Activated T-cell treated with anti-CD3 and anti-CD28 coated beads, Interleukin-2, amount 50 U/mL, for 24 hours (primary cell): ENCODE data around the gene FIG4.
A peak's percentile ranks its signal among the peaks of the same experiment; 100 is the strongest.
"Not testable (repeated sequence)": the region's sequence is repeated elsewhere in the genome, so short reads cannot be mapped to it uniquely, and the experiment has no call there.

Source experiments
- DNase-seq: peaks from one replicate; pipeline ENCODE4 v3.0.0-alpha.2; 2020
- H3K27ac Mint-ChIP-seq: 2 replicates; pipeline ENCODE4 v1.8.0; 2020; ENCODE audit warnings: mild to moderate bottlenecking, mixed read lengths
- H3K27me3 Mint-ChIP-seq: 2 replicates; pipeline ENCODE4 v1.8.0; 2020; ENCODE audit warnings: mixed read lengths
- H3K36me3 Mint-ChIP-seq: 2 replicates; pipeline ENCODE4 v1.8.0; 2020; ENCODE audit warnings: low read depth, mixed read lengths
- H3K4me1 Mint-ChIP-seq: 2 replicates; pipeline ENCODE4 v1.8.0; 2020; ENCODE audit warnings: low read depth, mixed read lengths
- H3K4me3 Mint-ChIP-seq: 2 replicates; pipeline ENCODE4 v1.8.0; 2020; ENCODE audit warnings: mild to moderate bottlenecking, moderate library complexity, mixed read lengths
- H3K9me3 Mint-ChIP-seq: 2 replicates; pipeline ENCODE4 v1.8.0; 2020; ENCODE audit warnings: mixed read lengths

Gene FIG4

DNA sequence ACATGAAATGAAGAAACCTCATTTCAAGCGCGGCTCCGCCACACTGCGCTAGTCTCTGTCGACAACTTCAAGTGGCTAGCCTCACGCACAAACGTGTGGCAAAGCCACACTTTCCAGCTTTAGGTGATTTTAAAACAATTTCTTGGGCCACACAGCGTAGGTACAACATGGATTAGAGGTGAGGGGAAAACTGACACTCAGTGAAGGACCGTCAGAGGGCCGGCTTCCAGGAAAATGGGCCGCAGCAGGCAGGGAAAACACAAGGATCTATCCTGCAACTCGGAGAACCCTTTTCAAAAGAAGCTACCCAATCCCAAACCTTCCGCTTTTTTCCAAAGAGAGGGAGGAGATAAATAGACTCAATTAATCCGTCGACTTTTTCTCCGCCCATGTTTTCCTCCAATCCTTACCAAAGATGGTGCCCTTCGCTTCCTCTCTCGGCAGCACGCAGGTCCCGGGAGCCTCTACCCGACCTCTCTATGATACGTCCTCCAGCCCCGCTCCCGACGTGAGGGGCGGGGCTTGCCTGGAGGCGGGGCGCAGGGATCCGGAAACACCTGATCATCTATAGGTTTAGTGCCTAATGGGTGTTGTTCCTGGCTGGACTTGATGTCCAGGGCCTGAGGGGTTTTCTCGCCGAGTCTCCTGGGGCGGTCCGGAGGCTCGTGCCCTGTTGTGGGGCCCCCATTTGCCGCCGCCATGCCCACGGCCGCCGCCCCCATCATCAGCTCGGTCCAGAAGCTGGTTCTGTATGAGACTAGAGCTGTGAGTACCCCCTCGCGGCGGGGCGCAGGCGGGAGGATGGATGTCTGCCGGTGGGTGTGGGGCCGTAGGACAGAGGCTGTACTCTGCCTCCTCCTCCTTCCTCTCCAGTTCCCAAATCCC lies at the start of gene FIG4, which contains the start of gene AK9:
FIG4 (plus strand) TSS at position 560 of the 885 bp plus-strand sequence; CDS start at position 700, 140 bp downstream.
AK9 (minus strand) TSS at position 466 of the 885 bp plus-strand sequence. CDS start 15,457 bp downstream, outside the sequence.
- Mint-ChIP-seq H3K27ac (peak within 1 kb of the TSS; percentile 94), H3K9me3 (no peaks in the 10 kb centered on the region), H3K4me3 (peak within 1 kb of the TSS; percentile 89), H3K4me1 (peaks cover 41% of the 10 kb centered on the region), H3K36me3 (peaks cover 14% of the 10 kb centered on the region), H3K27me3 (no peaks in the 10 kb centered on the region)
- DNase-seq, result peak; percentile 95

DNA sequence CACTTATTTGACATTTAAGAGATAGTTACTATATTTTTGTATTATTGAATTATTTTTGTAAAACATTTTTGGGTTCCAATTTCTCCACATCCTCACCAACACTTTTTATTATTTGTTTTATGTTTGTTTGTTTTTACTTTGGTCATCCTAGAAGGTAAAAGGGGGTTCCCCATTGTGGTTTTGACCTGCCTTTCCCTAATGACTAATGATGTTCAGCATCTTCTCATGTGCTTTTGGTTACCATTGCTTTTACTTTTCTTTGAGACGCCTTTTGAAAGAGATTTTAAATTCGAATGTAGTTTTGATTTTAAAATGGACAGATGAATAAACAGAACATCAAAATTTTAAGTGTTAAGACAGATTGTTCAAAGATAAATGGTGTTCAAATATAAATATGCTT lies 47.0 kb upstream of the FIG4 start:
- no peak for DNase-seq
- H3K4me1 Mint-ChIP-seq, result no peaks in the 10 kb centered on the region
- no peaks in the 10 kb centered on the region for H3K27me3 Mint-ChIP-seq
- H3K27ac Mint-ChIP-seq, result no peak overlapping the region
- no peaks in the 10 kb centered on the region for H3K9me3 Mint-ChIP-seq
- H3K36me3 Mint-ChIP-seq, result peaks cover 47% of the 10 kb centered on the region
- no peak overlapping the region for H3K4me3 Mint-ChIP-seq

DNA sequence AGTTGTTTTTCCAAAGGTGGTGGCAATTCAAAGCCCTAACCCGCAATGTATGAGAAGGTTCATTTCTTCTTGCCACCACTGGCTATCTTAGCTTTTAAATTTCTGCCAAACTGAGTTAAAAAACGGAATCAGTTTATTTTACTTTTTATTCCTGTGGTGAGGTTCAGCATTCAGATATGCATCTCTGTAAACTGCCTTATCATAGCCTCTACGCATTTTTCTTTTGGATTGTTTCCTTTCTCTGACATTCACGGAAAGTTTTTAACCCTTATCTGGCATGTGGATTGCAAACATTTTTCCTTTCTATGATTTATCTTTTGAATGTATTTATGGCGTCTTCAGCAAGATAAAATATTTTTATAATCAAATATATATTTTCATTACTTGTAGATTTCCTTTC lies 37.8 kb upstream of the FIG4 start:
- H3K27me3 Mint-ChIP-seq, result no peaks in the 10 kb centered on the region
- no peaks in the 10 kb centered on the region for H3K4me1 Mint-ChIP-seq
- H3K9me3 Mint-ChIP-seq, result peaks cover 1% of the 10 kb centered on the region
- peaks cover 16% of the 10 kb centered on the region for H3K36me3 Mint-ChIP-seq
- DNase-seq, result no peak
- H3K27ac Mint-ChIP-seq, result no peak overlapping the region
- no peak overlapping the region for H3K4me3 Mint-ChIP-seq

DNA sequence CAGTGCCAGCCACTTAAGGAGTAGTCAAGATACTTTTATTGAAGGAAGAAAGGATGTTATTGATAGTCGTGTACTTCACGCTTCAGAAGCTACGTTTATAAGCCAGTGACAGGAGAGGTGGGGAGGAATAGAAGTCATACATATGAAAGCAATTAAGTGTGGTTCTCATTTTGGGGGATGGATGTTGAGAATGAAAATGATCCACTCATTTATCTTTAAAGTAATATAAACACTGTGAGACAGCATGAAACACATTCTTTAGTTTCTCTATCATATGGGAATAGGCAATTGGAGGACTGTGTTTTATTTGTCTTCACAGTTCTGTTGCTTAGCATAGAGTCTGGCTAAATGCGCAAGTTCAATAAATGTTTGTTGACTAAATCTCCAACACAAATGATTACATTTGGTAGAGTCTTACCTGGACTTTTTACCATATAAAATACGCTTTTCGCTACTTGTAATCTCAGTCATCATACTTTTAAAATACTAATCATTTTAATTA lies 35.3 kb upstream of the FIG4 start:
- Mint-ChIP-seq H3K36me3 (peaks cover 10% of the 10 kb centered on the region), H3K4me3 (no peak overlapping the region), H3K27me3 (no peaks in the 10 kb centered on the region), H3K9me3 (no peaks in the 10 kb centered on the region), H3K27ac (no peak overlapping the region), H3K4me1 (peaks cover 7% of the 10 kb centered on the region)
- DNase-seq, result no peak

DNA sequence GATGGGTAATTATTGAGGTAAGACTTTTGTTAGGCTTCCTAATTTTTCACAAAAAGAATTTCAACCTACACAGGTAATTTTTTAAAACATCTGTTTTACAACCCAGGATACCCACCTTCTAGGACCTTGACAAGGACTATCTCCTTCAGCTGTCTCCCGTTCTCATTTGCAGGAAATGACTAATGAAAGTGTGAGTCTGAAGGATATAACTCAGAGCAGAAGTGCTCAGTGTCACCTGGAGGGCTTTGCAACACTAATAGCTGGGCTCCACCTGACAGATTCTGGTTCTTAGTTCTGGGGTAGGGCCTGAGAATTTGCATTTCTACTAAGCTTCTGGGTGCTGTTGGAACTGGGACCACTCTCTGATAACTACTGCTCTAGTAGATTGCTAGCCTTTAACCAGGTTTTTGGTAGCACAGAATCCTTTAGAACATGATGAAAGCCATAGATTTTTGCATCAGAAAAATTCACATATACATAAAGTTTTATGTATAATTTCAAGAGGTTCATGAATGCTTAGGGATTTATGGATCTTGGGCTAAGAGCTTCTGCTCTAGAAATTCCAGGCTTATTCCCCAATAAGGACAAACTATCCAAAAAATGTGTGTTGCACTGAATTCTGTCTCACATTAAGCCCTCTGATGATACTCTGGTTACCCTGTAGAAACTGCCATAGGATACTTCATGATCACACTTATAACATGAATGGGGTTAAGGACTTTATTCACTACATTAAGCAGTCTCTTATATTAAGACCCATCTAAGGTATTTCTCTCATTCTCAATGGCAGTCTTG lies 30.4 kb upstream of the FIG4 start:
- no peak for DNase-seq
- H3K4me1 Mint-ChIP-seq, result peaks cover 7% of the 10 kb centered on the region
- H3K27me3 Mint-ChIP-seq, result no peaks in the 10 kb centered on the region
- no peaks in the 10 kb centered on the region for H3K9me3 Mint-ChIP-seq
- H3K27ac Mint-ChIP-seq, result no peak overlapping the region
- H3K4me3 Mint-ChIP-seq, result no peak overlapping the region
- H3K36me3 Mint-ChIP-seq, result peaks cover 7% of the 10 kb centered on the region

DNA sequence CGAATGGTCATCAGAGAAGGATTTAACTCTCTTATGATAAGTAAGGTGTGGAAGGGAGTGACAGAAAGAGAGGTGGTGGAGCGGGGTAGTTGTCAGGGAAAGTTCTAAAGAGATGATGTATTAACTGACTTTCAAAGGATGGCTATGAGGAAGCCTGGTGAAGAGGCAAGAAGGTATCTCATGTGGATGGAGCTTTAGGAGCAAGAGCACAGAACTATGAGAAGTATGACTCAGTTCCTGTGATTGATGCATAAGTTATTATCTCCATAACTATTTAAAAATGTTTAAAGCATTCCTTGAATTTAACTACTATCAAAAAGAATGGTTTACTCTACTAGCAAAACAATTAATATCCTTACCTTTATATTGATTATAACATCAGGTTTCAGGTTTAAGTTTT lies 28.9 kb upstream of the FIG4 start:
- Mint-ChIP-seq H3K36me3 (peaks cover 3% of the 10 kb centered on the region), H3K9me3 (no peaks in the 10 kb centered on the region), H3K27me3 (no peaks in the 10 kb centered on the region), H3K4me1 (peaks cover 7% of the 10 kb centered on the region), H3K27ac (no peak overlapping the region), H3K4me3 (no peak overlapping the region)
- DNase-seq, result no peak

DNA sequence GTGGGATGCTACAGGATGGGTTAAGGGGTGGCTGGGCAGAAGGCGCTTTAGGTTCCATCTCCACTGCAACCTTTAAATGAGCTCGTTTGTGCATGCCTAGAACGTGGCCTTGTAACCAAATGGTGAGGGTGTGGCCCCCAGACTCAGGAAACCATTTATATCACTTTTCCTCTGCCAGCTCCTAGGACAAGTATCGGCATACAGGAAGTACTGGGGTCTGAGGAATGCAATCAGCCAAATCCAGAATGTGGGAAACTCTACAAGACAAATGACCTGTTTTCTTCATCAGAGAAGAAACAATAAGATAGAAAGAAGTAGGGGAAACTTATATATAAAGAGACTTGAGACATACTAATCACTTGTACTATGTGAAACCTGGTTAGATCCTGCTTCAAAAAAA lies 21.3 kb upstream of the FIG4 start:
- no peak for DNase-seq
- Mint-ChIP-seq H3K27me3 (no peaks in the 10 kb centered on the region), H3K4me3 (no peak overlapping the region), H3K36me3 (peaks cover 22% of the 10 kb centered on the region), H3K27ac (no peak overlapping the region), H3K9me3 (no peaks in the 10 kb centered on the region), H3K4me1 (no peaks in the 10 kb centered on the region)

DNA sequence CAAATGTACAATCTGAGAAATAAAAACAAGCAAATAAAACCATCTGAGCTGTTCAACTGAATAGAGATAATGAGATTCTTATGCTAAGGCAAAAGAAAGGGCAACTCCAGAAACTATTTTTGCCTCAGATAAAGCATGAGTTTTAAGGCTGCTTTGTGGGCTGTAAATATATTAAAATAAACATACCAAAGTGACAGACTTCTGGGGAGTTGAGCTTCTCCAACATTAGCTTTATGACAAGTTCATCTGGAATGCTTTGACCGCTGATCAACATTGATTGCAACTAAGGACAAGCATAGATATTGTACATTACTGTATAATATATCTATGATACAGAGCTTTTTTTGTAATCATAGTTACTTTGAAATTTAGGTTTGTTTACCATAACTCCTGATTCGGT lies 19.4 kb upstream of the FIG4 start:
- no peak for DNase-seq
- Mint-ChIP-seq H3K9me3 (no peaks in the 10 kb centered on the region), H3K36me3 (peaks cover 24% of the 10 kb centered on the region), H3K27me3 (no peaks in the 10 kb centered on the region), H3K27ac (no peak overlapping the region), H3K4me3 (no peak overlapping the region), H3K4me1 (no peaks in the 10 kb centered on the region)

DNA sequence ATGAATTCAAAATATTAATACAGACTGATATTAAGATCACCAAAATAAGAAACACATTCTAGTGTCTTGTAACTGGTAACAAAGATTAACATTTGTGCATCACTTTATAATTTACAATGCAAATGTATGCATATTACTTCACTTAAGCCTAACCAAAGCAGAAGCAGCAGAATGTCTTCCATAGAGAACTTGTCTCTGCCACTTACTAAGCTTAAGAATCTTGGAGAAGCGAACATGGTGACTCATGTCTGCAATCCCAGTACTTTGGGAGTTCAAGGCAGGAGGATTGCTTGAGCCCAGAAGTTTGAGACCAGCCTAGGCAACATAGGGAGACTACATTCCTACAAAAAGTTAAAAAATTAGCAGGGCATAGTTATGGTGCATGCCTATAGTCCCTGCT lies 18.9 kb upstream of the FIG4 start:
- Mint-ChIP-seq H3K27ac (no peak overlapping the region), H3K9me3 (no peaks in the 10 kb centered on the region), H3K27me3 (no peaks in the 10 kb centered on the region), H3K4me1 (no peaks in the 10 kb centered on the region), H3K4me3 (no peak overlapping the region), H3K36me3 (peaks cover 24% of the 10 kb centered on the region)
- DNase-seq, result no peak

DNA sequence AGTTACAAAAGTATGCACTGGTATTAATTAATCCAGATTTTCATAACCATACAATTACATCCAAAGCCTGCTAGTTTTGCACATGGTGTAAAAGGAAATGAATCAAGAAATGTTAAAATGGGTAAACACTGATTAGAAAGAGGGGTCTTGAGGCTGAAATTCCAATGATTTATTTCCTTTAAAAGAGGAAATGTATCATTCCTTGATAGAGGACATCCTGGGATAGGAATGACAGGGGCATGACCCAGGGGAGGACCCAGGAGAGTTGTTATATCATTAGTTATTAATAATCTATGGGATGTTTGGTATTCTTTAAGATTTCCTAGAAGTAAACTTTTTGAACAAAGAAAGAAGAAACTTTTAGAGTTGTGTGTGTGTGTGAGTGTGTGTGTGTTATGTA lies 18.3 kb upstream of the FIG4 start:
- Mint-ChIP-seq H3K4me3 (no peak overlapping the region), H3K27ac (no peak overlapping the region), H3K36me3 (peaks cover 24% of the 10 kb centered on the region), H3K4me1 (no peaks in the 10 kb centered on the region), H3K27me3 (no peaks in the 10 kb centered on the region), H3K9me3 (no peaks in the 10 kb centered on the region)
- no peak for DNase-seq

DNA sequence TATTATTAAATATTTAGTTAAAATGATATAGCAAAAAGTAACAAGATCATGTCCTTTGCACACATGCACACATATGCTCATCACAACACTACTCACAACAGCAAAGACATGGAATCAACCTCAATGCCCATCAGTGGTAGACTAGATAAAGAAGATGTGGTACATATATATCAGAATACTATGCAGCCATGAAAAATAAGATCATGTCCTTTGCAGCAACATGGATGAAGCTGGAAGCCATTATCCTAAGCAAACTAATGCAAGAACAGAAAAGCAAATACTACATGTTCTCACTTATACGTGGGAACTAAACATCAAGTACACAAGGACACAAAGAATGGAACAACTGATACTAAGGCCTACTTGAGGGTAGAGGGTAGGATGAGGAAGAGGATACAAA lies 14.4 kb upstream of the FIG4 start:
- H3K27ac Mint-ChIP-seq, result no peak overlapping the region
- H3K4me3 Mint-ChIP-seq, result no peak overlapping the region

DNA sequence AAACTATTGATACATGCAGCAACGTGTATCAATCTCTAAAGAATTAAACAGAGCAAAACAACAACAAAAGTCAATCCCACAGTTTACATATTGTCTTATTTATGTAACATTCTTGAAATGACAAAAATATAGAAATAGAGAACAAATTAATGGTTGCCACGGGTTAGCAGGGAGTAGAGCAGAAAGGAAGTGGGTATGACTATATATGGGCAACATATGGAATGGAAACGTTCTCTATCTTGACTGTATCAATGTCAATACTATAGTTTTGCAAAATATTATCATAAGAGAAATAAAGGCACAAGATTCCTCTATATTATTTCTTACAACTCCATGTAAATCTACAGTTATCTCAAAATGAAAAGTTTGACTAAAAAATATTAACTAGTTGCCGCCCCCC lies 12.9 kb upstream of the FIG4 start:
- Mint-ChIP-seq H3K36me3 (peaks cover 4% of the 10 kb centered on the region), H3K4me1 (peaks cover 16% of the 10 kb centered on the region), H3K4me3 (no peak overlapping the region), H3K27ac (no peak overlapping the region), H3K9me3 (no peaks in the 10 kb centered on the region), H3K27me3 (no peaks in the 10 kb centered on the region)
- no peak for DNase-seq

More for the DNA sequence above, 14.4 kb upstream of the FIG4 start:
- Mint-ChIP-seq H3K36me3 (peaks cover 4% of the 10 kb centered on the region), H3K4me1 (peaks cover 14% of the 10 kb centered on the region), H3K27me3 (no peaks in the 10 kb centered on the region), H3K9me3 (no peaks in the 10 kb centered on the region)
- no peak for DNase-seq

DNA sequence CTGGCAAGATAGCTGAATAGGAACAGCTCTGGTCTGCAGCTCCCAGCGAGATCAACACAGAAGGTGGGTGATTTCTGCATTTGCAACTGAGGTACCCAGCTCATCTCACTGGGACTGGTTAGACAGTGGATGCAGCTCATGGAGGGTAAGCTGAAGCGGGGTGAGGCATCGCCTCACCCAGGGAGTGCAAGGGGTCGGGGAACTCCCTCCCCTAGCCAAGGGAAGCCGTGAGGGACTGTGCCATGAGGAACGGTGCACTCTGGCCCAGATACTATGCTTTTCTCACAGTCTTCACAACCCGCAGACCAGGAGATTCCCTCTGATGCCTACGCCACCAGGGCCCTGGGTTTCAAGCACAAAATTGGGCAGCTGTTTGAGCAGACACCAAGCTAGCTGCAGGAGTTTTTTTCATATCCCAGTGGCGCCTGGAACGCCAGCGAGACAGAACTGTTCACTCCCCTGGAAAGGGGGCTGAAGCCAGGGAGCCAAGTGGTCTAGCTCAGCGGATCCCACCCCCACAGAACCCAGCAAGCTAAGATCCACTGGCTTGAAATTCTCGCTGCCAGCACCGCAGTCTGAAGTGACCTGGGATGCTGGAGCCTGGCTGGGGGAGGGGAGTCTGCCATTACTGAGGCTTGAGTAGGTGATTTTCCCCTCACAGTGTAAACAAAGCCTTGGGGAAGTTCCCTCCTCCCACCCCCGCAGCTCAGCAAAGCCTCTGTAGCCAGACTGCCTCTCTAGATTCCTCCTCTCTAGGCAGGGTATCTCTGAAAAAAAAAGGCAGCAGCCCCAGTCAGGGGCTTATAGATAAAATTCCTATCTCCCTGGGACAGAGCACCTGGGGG lies 12.2 kb upstream of the FIG4 start:
- peaks cover 16% of the 10 kb centered on the region for H3K4me1 Mint-ChIP-seq
- H3K36me3 Mint-ChIP-seq, H3K9me3 Mint-ChIP-seq, DNase-seq, H3K4me3 Mint-ChIP-seq, H3K27me3 Mint-ChIP-seq: not testable (repeated sequence)
- peak overlapping the region; percentile 18 for H3K27ac Mint-ChIP-seq
